ENCODE results near the gene GRP. TPM values are rescaled to one million over a fixed set of nuclear protein-coding genes. Genes with fewer than 3 reads are reported as not detected.

Gene GRP
- total RNA-seq, 1 donor from 2014 or later, result not detected

- peaks cover 5% of the 10 kb centered on the region for H3K4me1 ChIP-seq
These were observed 49.7 kb downstream of the GRP start for GRCh38 chr18:59269563-59270119.

DNA sequence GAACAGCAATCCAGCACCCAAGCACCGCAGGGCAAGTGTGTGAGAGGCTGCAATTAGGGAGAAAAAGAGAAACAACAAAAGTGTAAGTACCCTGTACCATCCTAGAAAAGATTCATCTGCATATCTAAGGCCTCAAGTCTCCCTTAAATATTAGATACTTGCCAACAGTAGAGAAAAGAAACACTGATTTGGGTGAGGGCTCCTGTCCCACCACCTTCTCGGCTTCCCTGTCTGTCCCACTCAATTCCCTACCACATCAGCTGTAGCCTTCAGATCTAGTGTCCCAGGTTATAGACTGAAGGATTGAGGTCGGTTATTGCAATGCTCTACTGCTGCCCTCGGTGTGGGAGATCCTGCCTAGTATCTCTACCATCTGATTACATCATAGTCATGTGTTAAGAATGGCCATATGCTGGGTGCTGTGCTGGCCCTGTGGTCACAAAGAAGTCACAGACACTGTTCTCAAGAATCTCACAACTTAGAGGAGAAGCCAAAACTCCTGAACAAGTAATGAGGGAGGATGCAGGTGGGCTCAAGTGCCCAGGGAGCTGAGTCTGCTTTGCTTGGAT is 50.8 kb downstream of the GRP start:
- Histone ChIP-seq H3K9me3 (no peaks in the 10 kb centered on the region), H3K4me1 (peaks cover 5% of the 10 kb centered on the region), H3K36me3 (no peaks in the 10 kb centered on the region), H3K27ac (no peak overlapping the region), H3K4me3 (no peak overlapping the region), H3K27me3 (peaks cover 97% of the 10 kb centered on the region)
- ATAC-seq, result no peak
- TF ChIP-seq, protein P1, sequence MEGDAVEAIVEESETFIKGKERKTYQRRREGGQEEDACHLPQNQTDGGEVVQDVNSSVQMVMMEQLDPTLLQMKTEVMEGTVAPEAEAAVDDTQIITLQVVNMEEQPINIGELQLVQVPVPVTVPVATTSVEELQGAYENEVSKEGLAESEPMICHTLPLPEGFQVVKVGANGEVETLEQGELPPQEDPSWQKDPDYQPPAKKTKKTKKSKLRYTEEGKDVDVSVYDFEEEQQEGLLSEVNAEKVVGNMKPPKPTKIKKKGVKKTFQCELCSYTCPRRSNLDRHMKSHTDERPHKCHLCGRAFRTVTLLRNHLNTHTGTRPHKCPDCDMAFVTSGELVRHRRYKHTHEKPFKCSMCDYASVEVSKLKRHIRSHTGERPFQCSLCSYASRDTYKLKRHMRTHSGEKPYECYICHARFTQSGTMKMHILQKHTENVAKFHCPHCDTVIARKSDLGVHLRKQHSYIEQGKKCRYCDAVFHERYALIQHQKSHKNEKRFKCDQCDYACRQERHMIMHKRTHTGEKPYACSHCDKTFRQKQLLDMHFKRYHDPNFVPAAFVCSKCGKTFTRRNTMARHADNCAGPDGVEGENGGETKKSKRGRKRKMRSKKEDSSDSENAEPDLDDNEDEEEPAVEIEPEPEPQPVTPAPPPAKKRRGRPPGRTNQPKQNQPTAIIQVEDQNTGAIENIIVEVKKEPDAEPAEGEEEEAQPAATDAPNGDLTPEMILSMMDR (IDR thresholded peaks at IDR 0.05), result no peak
- intact Hi-C loops (cut with DNase I), result no loop called here
- no peak for DNase-seq

More at GRCh38 chr18:59269563-59270119, 49.7 kb downstream of the GRP start:
- Histone ChIP-seq H3K27me3 (peaks cover 97% of the 10 kb centered on the region), H3K27ac (no peak overlapping the region), H3K36me3 (no peaks in the 10 kb centered on the region), H3K9me3 (no peaks in the 10 kb centered on the region), H3K4me3 (no peak overlapping the region)
- intact Hi-C loops (cut with DNase I), result no loop called here
- ATAC-seq (no peak), DNase-seq (no peak)
- TF ChIP-seq, protein P1 (IDR thresholded peaks at IDR 0.05), result no peak

- no peak for DNase-seq
- ATAC-seq, result no peak
- no peaks in the 10 kb centered on the region for H3K36me3 ChIP-seq
- TF ChIP-seq, protein P1 (IDR thresholded peaks at IDR 0.05), result no peak
- H3K27ac ChIP-seq, result no peak overlapping the region
- no peaks in the 10 kb centered on the region for H3K9me3 ChIP-seq
- no peak overlapping the region for H3K4me3 ChIP-seq
- peaks cover 5% of the 10 kb centered on the region for H3K4me1 ChIP-seq
- H3K27me3 ChIP-seq, result peaks cover 96% of the 10 kb centered on the region
- intact Hi-C loops (cut with DNase I), result no loop called here
These were observed 51.8 kb downstream of the GRP start for GRCh38 chr18:59271606-59272220.

- Histone ChIP-seq H3K4me1 (peaks cover 5% of the 10 kb centered on the region), H3K36me3 (no peaks in the 10 kb centered on the region), H3K27ac (no peak overlapping the region), H3K27me3 (peaks cover 91% of the 10 kb centered on the region), H3K9me3 (no peaks in the 10 kb centered on the region), H3K4me3 (peak overlapping the region; percentile 14)
- DNase-seq (no peak), ATAC-seq (no peak)
- intact Hi-C loops (cut with DNase I), result no loop called here
- TF ChIP-seq, protein P1 (IDR thresholded peaks at IDR 0.05), result no peak
These were observed 52.4 kb downstream of the GRP start for GRCh38 chr18:59272221-59272888.

DNA sequence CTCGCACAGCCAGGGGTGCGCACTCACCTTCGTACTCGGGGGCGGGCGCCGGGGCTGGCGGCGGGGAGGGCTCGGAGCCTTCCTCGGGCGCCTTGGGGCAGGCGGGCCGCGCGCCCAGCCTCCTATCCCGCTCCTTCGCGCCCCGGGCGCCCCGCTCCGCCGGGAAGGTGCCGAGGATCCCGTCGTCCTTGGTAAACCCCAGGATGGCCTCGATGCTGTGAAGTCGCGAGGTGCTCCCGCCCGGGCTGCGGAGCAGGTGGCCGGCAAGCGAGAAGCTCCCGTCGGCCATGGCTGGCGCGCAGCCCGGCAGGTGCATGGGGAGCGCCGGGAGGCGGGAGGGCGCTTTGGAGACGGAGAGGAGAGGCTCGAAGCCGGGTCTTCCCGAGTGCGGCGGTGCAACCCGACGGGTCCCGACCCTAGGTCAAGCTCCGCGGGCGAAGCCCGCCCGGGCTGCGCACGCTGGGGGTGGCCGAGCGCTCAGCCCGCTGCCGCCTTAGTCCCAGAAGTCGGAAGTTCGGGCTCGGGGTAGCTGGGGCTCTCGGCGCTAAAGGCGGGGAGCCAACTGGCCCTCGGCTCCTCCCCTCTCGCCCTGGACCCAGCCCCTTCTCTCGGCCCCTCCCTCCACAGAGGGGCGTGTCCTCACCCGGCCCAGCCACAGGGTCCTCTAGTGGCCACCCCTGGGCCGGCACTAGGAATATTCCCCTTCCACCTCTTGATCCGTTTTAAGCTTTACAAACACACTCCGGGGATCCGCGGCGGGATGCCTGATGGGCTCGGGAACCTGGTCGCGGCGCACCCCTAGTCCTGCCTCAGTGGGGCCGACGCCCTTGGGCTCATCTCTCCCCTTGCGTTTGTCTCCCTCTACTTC is 53.2 kb downstream of the GRP start, which contains the start of gene RAX:
Gene RAX (minus strand): TSS at position 564 of the 868 bp plus-strand sequence. CDS start 248 bp downstream, at position 316.
- Histone ChIP-seq H3K27ac (no peak within 1 kb of the TSS), H3K9me3 (no peaks in the 10 kb centered on the region), H3K36me3 (no peaks in the 10 kb centered on the region), H3K4me3 (peak within 1 kb of the TSS; percentile 16), H3K4me1 (peaks cover under 1% of the 10 kb centered on the region), H3K27me3 (peaks cover 86% of the 10 kb centered on the region)
- TF ChIP-seq, protein P1 (IDR thresholded peaks at IDR 0.05), result no peak
- DNase-seq (no peak), ATAC-seq (peak; percentile 42)
- intact Hi-C loops (cut with DNase I), result no loop called here

Data from upper lobe of right lung (tissue), 1 donor.